Activated naive CD4-positive, alpha-beta T cell treated with anti-CD3 and anti-CD28 coated beads for 36 hours (primary cell): ENCODE measurements around the gene DNAI1. TPM values are rescaled to one million over a fixed set of nuclear protein-coding genes. Genes with fewer than 3 reads are reported as not detected.
"Not testable (repeated sequence)": the region's sequence is repeated elsewhere in the genome, so short reads cannot be mapped to it uniquely, and the experiment has no call there.

ENCODE experiments used
- CTCF ChIA-PET: fragments of 350-600 bp; sonication (Branson Sonifier 250); formaldehyde crosslinking; loops from one replicate; lab custom pipeline; 2021; ENCODE audit warnings: antibody characterized with exemption; lab: Charles Lee
- DNase-seq: peaks from one replicate; pipeline ENCODE4 v3.0.0-alpha.2; 2020
- H3K27ac Mint-ChIP-seq: one replicate; pipeline ENCODE4 v1.8.0; 2021; ENCODE audit warnings: mild to moderate bottlenecking, mixed read lengths
- H3K27me3 Mint-ChIP-seq: one replicate; pipeline ENCODE4 v1.8.0; 2021; ENCODE audit warnings: low read depth, mixed read lengths
- H3K36me3 Mint-ChIP-seq: one replicate; pipeline ENCODE4 v1.8.0; 2021; ENCODE audit warnings: low read depth, mixed read lengths
- H3K4me1 Mint-ChIP-seq: one replicate; pipeline ENCODE4 v1.8.0; 2021; ENCODE audit warnings: low read depth, mixed read lengths
- H3K4me3 Mint-ChIP-seq: one replicate; pipeline ENCODE4 v1.8.0; 2021; ENCODE audit warnings: mild to moderate bottlenecking, moderate library complexity, mixed read lengths
- H3K9me3 Mint-ChIP-seq: one replicate; pipeline ENCODE4 v1.8.0; 2021; ENCODE audit warnings: mixed read lengths
- intact Hi-C: fragments of 100-400 bp; cut with micrococcal nuclease; formaldehyde crosslinking; loops from one replicate; pipeline ENCODE4 v1.15.1; 2023
- total RNA-seq, 2 experiments: library from RNA; stranded (reverse); gene quantifications; one replicate each; pipeline ENCODE4 v1.2.3, GENCODE V29; 2021

Gene DNAI1
- total RNA-seq, 2 experiments from 2014 or later, result 0.26 TPM; not detected in 1

- H3K9me3 Mint-ChIP-seq, result no peaks in the 10 kb centered on the region
- no peaks in the 10 kb centered on the region for H3K36me3 Mint-ChIP-seq
- H3K27ac Mint-ChIP-seq, result peak overlapping the region; percentile 12
- no peaks in the 10 kb centered on the region for H3K27me3 Mint-ChIP-seq
- DNase-seq, result peak; percentile 78
- intact Hi-C loops, result loop anchor here (1.0 kb wide), 3 partner anchors 63 to 154 kb away; no protein-coding TSS in a partner anchor
- CTCF ChIA-PET, result interaction anchor here (0.8 to 2.4 kb wide), 8 partner anchors 9 to 155 kb away, joined by 3 to 18 read pairs (median 4); no protein-coding TSS in a partner anchor
- no peak overlapping the region for H3K4me3 Mint-ChIP-seq
- H3K4me1 Mint-ChIP-seq, result peaks cover 7% of the 10 kb centered on the region
Measured at GRCh38 chr9:34437006-34437925, 21.3 kb upstream of the DNAI1 start.

DNA sequence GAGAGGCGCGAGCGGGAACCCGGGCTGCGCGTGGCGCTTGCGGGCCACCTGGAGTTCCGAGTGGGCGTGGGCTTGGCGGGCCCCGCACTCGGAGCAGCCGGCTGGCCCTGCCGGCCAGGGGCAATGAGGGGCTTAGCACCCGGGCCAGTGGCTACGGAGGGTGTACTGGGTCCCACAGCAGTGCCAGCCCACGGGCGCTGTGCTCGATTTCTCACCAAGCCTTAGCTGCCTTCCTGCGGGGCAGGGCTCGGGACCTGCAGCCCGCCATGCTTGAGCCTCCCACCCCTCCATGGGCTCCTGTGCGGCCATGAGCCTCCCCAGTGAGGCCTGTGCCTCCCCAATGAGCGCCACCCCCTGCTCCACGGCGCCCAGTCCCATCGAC lies 20.7 kb upstream of the DNAI1 start:
- CTCF ChIA-PET, result interaction anchor here (0.8 to 3.8 kb wide), 10 partner anchors 11 to 167 kb away, joined by 3 to 46 read pairs (median 4); no protein-coding TSS in a partner anchor
- not testable (repeated sequence) for H3K27me3 Mint-ChIP-seq, DNase-seq, H3K4me1 Mint-ChIP-seq, H3K4me3 Mint-ChIP-seq, H3K9me3 Mint-ChIP-seq, H3K36me3 Mint-ChIP-seq, H3K27ac Mint-ChIP-seq
- intact Hi-C loops, result loop anchor here (1.0 kb wide), 3 partner anchors 62 to 153 kb away; no protein-coding TSS in a partner anchor

GRCh38 chr9:34438465-34438864 lies 20.1 kb upstream of the DNAI1 start:
- CTCF ChIA-PET, result interaction anchor here (0.5 to 3.8 kb wide), 10 partner anchors 11 to 166 kb away, joined by 3 to 46 read pairs (median 4); no protein-coding TSS in a partner anchor
- H3K27ac Mint-ChIP-seq, H3K4me3 Mint-ChIP-seq, H3K36me3 Mint-ChIP-seq, H3K9me3 Mint-ChIP-seq, DNase-seq, H3K4me1 Mint-ChIP-seq, intact Hi-C loops, H3K27me3 Mint-ChIP-seq: not testable (repeated sequence)

DNA sequence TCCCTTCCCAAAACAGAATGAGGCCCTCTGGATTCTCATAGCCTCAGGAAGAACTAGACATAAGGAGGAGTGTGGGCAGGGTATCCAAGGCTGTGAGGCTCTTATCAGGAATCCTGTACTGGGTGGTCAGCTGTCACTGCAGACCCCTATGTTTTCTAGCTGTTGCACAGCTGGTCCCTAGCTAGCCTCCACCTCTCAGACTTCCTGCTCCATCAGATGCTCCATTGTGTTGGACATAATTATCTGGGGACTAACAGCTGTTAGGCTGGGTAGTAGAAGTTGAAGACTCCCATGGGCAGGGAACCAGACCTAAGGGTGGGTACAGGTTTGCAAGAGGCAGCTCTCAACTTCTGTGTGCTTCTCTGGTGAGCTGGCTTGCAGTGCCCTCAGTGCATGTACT lies 18.6 kb upstream of the DNAI1 start:
- no peak for DNase-seq
- no peak overlapping the region for H3K27ac Mint-ChIP-seq
- peaks cover 7% of the 10 kb centered on the region for H3K4me1 Mint-ChIP-seq
- CTCF ChIA-PET, result interaction anchor here (0.7 to 3.8 kb wide), 7 partner anchors 16 to 161 kb away, joined by 3 to 46 read pairs (median 3); no protein-coding TSS in a partner anchor
- H3K27me3 Mint-ChIP-seq, result no peaks in the 10 kb centered on the region
- H3K9me3 Mint-ChIP-seq, result no peaks in the 10 kb centered on the region
- intact Hi-C loops, result no loop called here
- H3K4me3 Mint-ChIP-seq, result no peak overlapping the region
- H3K36me3 Mint-ChIP-seq, result no peaks in the 10 kb centered on the region

- Mint-ChIP-seq H3K4me1 (peaks cover 7% of the 10 kb centered on the region), H3K27ac (no peak overlapping the region), H3K27me3 (no peaks in the 10 kb centered on the region), H3K36me3 (no peaks in the 10 kb centered on the region), H3K4me3 (no peak overlapping the region), H3K9me3 (no peaks in the 10 kb centered on the region)
- intact Hi-C loops, result no loop called here
- DNase-seq, result no peak
- CTCF ChIA-PET, result interaction anchor here (2.7 to 3.1 kb wide), 2 partner anchors 57 to 59 kb away, joined by 8 to 21 read pairs; no protein-coding TSS in a partner anchor
Measured at GRCh38 chr9:34442770-34443169, 15.8 kb upstream of the DNAI1 start.

- H3K27ac Mint-ChIP-seq, result no peak overlapping the region
- no peak overlapping the region for H3K4me3 Mint-ChIP-seq
- DNase-seq, result no peak
- intact Hi-C loops, result no loop called here
- H3K9me3 Mint-ChIP-seq, result no peaks in the 10 kb centered on the region
- no peaks in the 10 kb centered on the region for H3K27me3 Mint-ChIP-seq
- H3K36me3 Mint-ChIP-seq, result no peaks in the 10 kb centered on the region
- peaks cover 7% of the 10 kb centered on the region for H3K4me1 Mint-ChIP-seq
- CTCF ChIA-PET, result interaction anchor here (0.7 to 3.1 kb wide), 6 partner anchors 13 to 355 kb away, joined by 3 to 21 read pairs (median 4); no protein-coding TSS in a partner anchor
Measured at GRCh38 chr9:34443533-34443932, 15.1 kb upstream of the DNAI1 start.

- intact Hi-C loops, result no loop called here
- no peak overlapping the region for H3K27ac Mint-ChIP-seq
- CTCF ChIA-PET, result interaction anchor here (0.6 to 3.1 kb wide), 8 partner anchors 12 to 356 kb away, joined by 3 to 21 read pairs (median 4); no protein-coding TSS in a partner anchor
- peaks cover 7% of the 10 kb centered on the region for H3K4me1 Mint-ChIP-seq
- no peak for DNase-seq
- no peaks in the 10 kb centered on the region for H3K9me3 Mint-ChIP-seq
- H3K4me3 Mint-ChIP-seq, result no peak overlapping the region
- no peaks in the 10 kb centered on the region for H3K36me3 Mint-ChIP-seq
- no peaks in the 10 kb centered on the region for H3K27me3 Mint-ChIP-seq
Measured at GRCh38 chr9:34443976-34444375, 14.6 kb upstream of the DNAI1 start.

- no peaks in the 10 kb centered on the region for H3K9me3 Mint-ChIP-seq
- CTCF ChIA-PET, result interaction anchor here (1.1 to 3.2 kb wide), 5 partner anchors 10 to 57 kb away, joined by 3 to 13 read pairs (median 5); no protein-coding TSS in a partner anchor
- no peaks in the 10 kb centered on the region for H3K36me3 Mint-ChIP-seq
- no peaks in the 10 kb centered on the region for H3K27me3 Mint-ChIP-seq
- H3K27ac Mint-ChIP-seq, result no peak overlapping the region
- no peak overlapping the region for H3K4me3 Mint-ChIP-seq
- H3K4me1 Mint-ChIP-seq, result peaks cover under 1% of the 10 kb centered on the region
- intact Hi-C loops, result no loop called here
- DNase-seq, result no peak
Measured at GRCh38 chr9:34446468-34446891, 12.1 kb upstream of the DNAI1 start.

DNA sequence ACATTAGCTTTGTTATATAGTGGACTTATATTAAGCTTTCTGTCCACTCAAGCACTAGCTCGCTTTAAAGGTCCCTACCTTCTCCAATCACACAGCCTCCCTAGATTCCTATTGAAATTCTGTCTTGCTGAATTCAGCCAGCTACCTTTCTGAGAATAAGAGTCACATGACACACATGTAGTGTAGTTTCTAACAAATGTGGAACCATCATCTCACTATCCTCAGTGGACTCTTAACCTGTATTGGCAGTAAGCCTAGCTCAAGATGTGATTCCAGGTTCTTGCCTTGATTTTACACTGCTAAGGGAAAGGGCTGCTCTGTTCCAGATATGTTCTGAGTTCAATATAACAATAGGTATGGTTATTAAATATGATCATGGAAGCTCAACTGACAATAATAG lies 11.7 kb upstream of the DNAI1 start:
- no peaks in the 10 kb centered on the region for H3K27me3 Mint-ChIP-seq

DNA sequence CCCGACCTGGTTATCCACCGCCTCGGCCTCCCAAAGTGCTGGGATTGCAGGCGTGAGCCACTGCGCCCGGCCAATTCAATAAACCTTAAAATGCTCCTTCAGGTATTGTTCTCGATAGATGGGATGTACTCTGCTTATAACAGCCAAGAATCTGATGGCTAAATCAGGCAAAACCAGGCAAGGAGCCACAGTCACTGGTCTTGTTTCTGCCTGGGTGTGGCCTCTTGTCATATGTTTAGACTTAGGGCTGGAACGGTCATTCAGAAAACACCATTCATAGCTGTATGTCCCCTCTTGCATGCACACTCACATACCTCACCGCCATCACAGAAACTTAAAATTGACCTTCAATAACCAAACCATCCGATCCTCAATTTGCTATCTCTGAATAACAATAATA lies 8.0 kb upstream of the DNAI1 start:
- Mint-ChIP-seq H3K36me3 (no peaks in the 10 kb centered on the region), H3K4me1 (peaks cover 15% of the 10 kb centered on the region), H3K27me3 (no peaks in the 10 kb centered on the region), H3K9me3 (no peaks in the 10 kb centered on the region), H3K4me3 (no peak overlapping the region), H3K27ac (no peak overlapping the region)
- no peak for DNase-seq
- CTCF ChIA-PET, result interaction anchor here (0.7 kb wide), 1 partner anchor 47 kb away, joined by 3 read pairs; no protein-coding TSS in a partner anchor
- intact Hi-C loops, result loop anchor here (10.0 kb wide), 1 partner anchor 276 kb away; the partner anchor contains the start of gene UBAP1

More for the DNA sequence above, 11.7 kb upstream of the DNAI1 start:
- no peaks in the 10 kb centered on the region for H3K36me3 Mint-ChIP-seq
- no peak for DNase-seq
- H3K4me3 Mint-ChIP-seq, result no peak overlapping the region
- CTCF ChIA-PET, result interaction anchor here (1.1 to 3.2 kb wide), 5 partner anchors 10 to 56 kb away, joined by 3 to 13 read pairs (median 5); no protein-coding TSS in a partner anchor
- no peaks in the 10 kb centered on the region for H3K9me3 Mint-ChIP-seq
- no peak overlapping the region for H3K27ac Mint-ChIP-seq
- intact Hi-C loops, result no loop called here
- H3K4me1 Mint-ChIP-seq, result peaks cover 2% of the 10 kb centered on the region

DNA sequence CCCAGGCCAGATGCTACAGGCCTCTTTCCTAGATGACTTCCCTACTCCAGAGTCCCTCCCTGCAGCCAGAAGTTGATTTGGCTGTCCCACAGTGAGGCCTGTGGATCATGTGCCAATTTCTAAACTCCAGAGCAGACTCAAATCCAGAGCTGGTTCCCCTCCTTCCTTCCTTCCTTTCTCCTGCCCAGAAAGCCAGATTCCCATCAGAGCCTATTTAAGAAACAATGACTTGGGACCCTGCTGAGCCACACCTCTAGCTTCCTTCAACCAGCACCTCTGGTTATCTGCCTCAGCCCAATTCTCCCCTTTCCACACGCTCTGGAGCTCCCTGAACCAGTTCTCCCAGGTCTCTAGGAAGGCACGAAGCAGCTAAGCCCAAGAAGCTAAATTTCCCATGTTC lies 7.5 kb upstream of the DNAI1 start:
- Mint-ChIP-seq H3K27me3 (no peaks in the 10 kb centered on the region), H3K4me1 (peaks cover 16% of the 10 kb centered on the region), H3K4me3 (no peak overlapping the region), H3K36me3 (no peaks in the 10 kb centered on the region), H3K27ac (no peak overlapping the region), H3K9me3 (no peaks in the 10 kb centered on the region)
- no peak for DNase-seq
- CTCF ChIA-PET, result interaction anchor here (1.1 kb wide), 1 partner anchor 47 kb away, joined by 5 read pairs; no protein-coding TSS in a partner anchor
- intact Hi-C loops, result loop anchor here (10.0 kb wide), 1 partner anchor 276 kb away; the partner anchor contains the start of gene UBAP1

DNA sequence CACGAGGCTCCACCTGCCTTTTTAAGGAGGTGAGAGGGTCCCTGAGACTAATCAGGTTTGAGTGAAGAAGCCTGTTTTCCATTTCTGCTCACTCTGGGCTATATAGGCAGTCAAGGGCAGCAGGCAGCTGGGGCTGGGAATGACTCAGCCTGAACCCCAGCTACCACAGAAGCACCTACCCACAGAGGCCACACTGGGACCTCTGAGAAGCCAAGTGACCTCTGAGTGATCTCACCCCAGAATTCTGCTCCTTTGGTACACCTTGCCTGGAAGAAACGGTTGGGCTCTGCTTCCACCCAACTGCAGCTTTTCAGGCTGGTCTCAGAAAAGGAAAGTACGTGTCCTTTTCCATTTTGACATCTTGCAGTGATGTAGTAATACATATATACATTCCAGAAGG lies 7.1 kb upstream of the DNAI1 start:
- no peaks in the 10 kb centered on the region for H3K27me3 Mint-ChIP-seq
- no peak for DNase-seq
- CTCF ChIA-PET, result interaction anchor here (1.1 kb wide), 1 partner anchor 48 kb away, joined by 5 read pairs; no protein-coding TSS in a partner anchor

More for the DNA sequence above, 7.1 kb upstream of the DNAI1 start:
- Mint-ChIP-seq H3K4me1 (peaks cover 20% of the 10 kb centered on the region), H3K9me3 (no peaks in the 10 kb centered on the region), H3K27ac (no peak overlapping the region), H3K4me3 (no peak overlapping the region), H3K36me3 (no peaks in the 10 kb centered on the region)
- intact Hi-C loops, result loop anchor here (10.0 kb wide), 1 partner anchor 277 kb away; the partner anchor contains the start of gene UBAP1
